GM12878 (cell line): ENCODE results near the gene RPL22L1. TPM values are rescaled to one million over a fixed set of nuclear protein-coding genes. Genes with fewer than 3 reads are reported as not detected.
A peak's percentile ranks its signal among the peaks of the same experiment; 100 is the strongest.

Experiments
- ATF2 ChIP-seq: IDR thresholded peaks from 2 replicates; pipeline ENCODE4 v1.6.1; 2012; ENCODE audit warnings: low read length, inconsistent platforms
- CREM ChIP-seq: IDR thresholded peaks from 2 replicates; pipeline ENCODE4 v1.6.1; 2014; ENCODE audit warnings: antibody characterized with exemption, low read depth
- EED ChIP-seq: sonication (generic); IDR thresholded peaks from 2 replicates; pipeline ENCODE4 v1.6.1; 2016; ENCODE audit warnings: antibody characterized with exemption, low read depth
- EP300 ChIP-seq, 2 experiments: fragments of 150-350 bp in 1 of 2; IDR thresholded peaks; 2 replicates each; pipeline ENCODE4 v1.6.1; 2011 to 2012; ENCODE audit warnings: low read depth in 2 of 2, low read length in 2 of 2, borderline replicate concordance in 1 of 2, improper control_type of control experiment in 1 of 2, inconsistent platforms in 1 of 2; ENCODE audit not compliant: control insufficient read depth in 1 of 2
- KLF5 ChIP-seq: fragments of 450-650 bp; IDR thresholded peaks from 2 replicates; pipeline ENCODE4 v1.6.1; 2014; ENCODE audit warnings: mild to moderate bottlenecking; ENCODE audit not compliant: partially characterized antibody
- LARP7 ChIP-seq: fragments of 450-650 bp; IDR thresholded peaks from 2 replicates; pipeline ENCODE4 v1.6.1; 2017; ENCODE audit warnings: mild to moderate bottlenecking
- MTA2 ChIP-seq: fragments of 450-650 bp; IDR thresholded peaks from 2 replicates; pipeline ENCODE4 v1.6.1; 2016; ENCODE audit warnings: low read depth, mild to moderate bottlenecking, moderate library complexity
- NKRF ChIP-seq: fragments of 450-650 bp; conservative IDR thresholded peaks from 2 replicates; pipeline ENCODE4 v1.6.1; 2017; ENCODE audit warnings: mild to moderate bottlenecking, moderate library complexity
- POLR2AphosphoS5 ChIP-seq: IDR thresholded peaks from 2 replicates; pipeline ENCODE4 v1.6.1; 2011; ENCODE audit warnings: mild to moderate bottlenecking, low read length, inconsistent platforms
- REST ChIP-seq: IDR thresholded peaks from 2 replicates; pipeline ENCODE4 v1.6.1; 2012; ENCODE audit warnings: mild to moderate bottlenecking, low read depth, low read length
- RFX5 ChIP-seq: IDR thresholded peaks from 2 replicates; pipeline ENCODE4 v1.6.1; 2011; ENCODE audit warnings: low read depth, low read length, improper control_type of control experiment
- YY1 ChIP-seq: IDR thresholded peaks from 2 replicates; pipeline ENCODE4 v1.6.1; 2011; ENCODE audit warnings: low read depth, mild to moderate bottlenecking, low read length
- ZBTB4 ChIP-seq: fragments of 450-650 bp; formaldehyde crosslinking; IDR thresholded peaks from 2 replicates; pipeline ENCODE4 v1.4.0; 2022; ENCODE audit warnings: mild to moderate bottlenecking, moderate library complexity
- ZNF207 ChIP-seq: fragments of 450-650 bp; IDR thresholded peaks from 2 replicates; pipeline ENCODE4 v1.6.1; 2014; ENCODE audit warnings: antibody characterized with exemption, mild to moderate bottlenecking, borderline replicate concordance
- ZNF24 ChIP-seq: fragments of 450-650 bp; IDR thresholded peaks from 2 replicates; pipeline ENCODE4 v1.6.1; 2017; ENCODE audit warnings: antibody characterized with exemption, mild to moderate bottlenecking
- polyA plus RNA-seq, 11 experiments: library from polyadenylated mRNA; depleted of rRNA in 4 of 11; unstranded in 6 of 11; stranded (reverse) in 5 of 11; fragments of >200 nt; fragmentation: Nextera tagmentation in 4 of 11; fragmentation: Illumina TruSeq in 1 of 11; extraction: Ambion mirVana in 4 of 11; extraction: Trizol in 1 of 11; gene quantifications; 1 replicate in 1 of 11; 2 replicates in 10 of 11; pipeline versions ENCODE4 v1.2.1 to v1.2.3, GENCODE V29; 2011 to 2016; ENCODE audit warnings: inconsistent platforms in 2 of 11, missing spikeins in 2 of 11, low read depth in 1 of 11
- total RNA-seq, 4 experiments: library from RNA; depleted of rRNA in 3 of 4; stranded (reverse); fragments of >200 nt in 3 of 4; fragmentation: Illumina TruSeq in 1 of 4; extraction: Trizol in 1 of 4; gene quantifications; 2 replicates each; pipeline versions ENCODE4 v1.2.1 to v1.2.3, GENCODE V29; 2013 to 2021

The RPL22L1 gene
- total and polyA plus RNA-seq, 10 of the 15 experiments (the other 5 are each of a cell fraction or from before 2014, with no cell fraction given) = 203 to 803 (median 422) TPM

- TF ChIP-seq ZBTB4 (CRISPR knock-in tag) (no peak), ZNF24 (0 out of 2 replicates have a peak, but pooled peaks have one; percentile 11), ZNF207 (no peak; the same call in 1 of the 2 replicates), KLF5 (peak; percentile 88), NKRF (peak; percentile 82), YY1 (peak; percentile 94), ATF2 (peak; percentile 69), CREM (peak; percentile 90), REST (peak; percentile 23; the same call in 1 of the 2 replicates), POLR2AphosphoS5 (peak; percentile 100), EP300 (IDR thresholded peaks at IDR 0.05; ENCODE audit: borderline replicate concordance in 1 of 2, control insufficient read depth in 1 of 2, low read depth in 2 of 2, low read length in 2 of 2) (peak in 1 of 2 experiments; percentile 14; a peak in 1 of 4 replicates), RFX5 (peak; percentile 62; the same call in 1 of the 2 replicates), MTA2 (peak; percentile 39; the same call in 1 of the 2 replicates), EED (peak; percentile 50), LARP7 (peak; percentile 60; the same call in 1 of the 2 replicates)
These were observed at the start of gene RPL22L1 (continued) for GRCh38 chr3:170869645-170870593.
